Neuron (in vitro differentiated cells): ENCODE results near the gene SHCBP1.

Experiments
- H2AFZ ChIP-seq: one replicate; pipeline ENCODE4 v1.6.1; 2013; ENCODE audit warnings: low read depth, mild to moderate bottlenecking, inconsistent platforms, low read length, moderate library complexity
- H3K27me3 ChIP-seq: one replicate; pipeline ENCODE4 v1.6.1; 2013; ENCODE audit warnings: low read length; ENCODE audit not compliant: insufficient read depth
- H3K36me3 ChIP-seq: one replicate; pipeline ENCODE4 v1.6.1; 2013; ENCODE audit warnings: low read length; ENCODE audit not compliant: insufficient read depth
- H3K4me1 ChIP-seq: one replicate; pipeline ENCODE4 v1.6.1; 2013; ENCODE audit warnings: low read length; ENCODE audit not compliant: insufficient read depth
- H3K4me3 ChIP-seq: 2 replicates; pipeline ENCODE4 v1.5.1; 2013; ENCODE audit warnings: mild to moderate bottlenecking, low read length, moderate library complexity
- H3K9me3 ChIP-seq: one replicate; pipeline ENCODE4 v1.6.1; 2013; ENCODE audit warnings: low read length

Gene SHCBP1

DNA sequence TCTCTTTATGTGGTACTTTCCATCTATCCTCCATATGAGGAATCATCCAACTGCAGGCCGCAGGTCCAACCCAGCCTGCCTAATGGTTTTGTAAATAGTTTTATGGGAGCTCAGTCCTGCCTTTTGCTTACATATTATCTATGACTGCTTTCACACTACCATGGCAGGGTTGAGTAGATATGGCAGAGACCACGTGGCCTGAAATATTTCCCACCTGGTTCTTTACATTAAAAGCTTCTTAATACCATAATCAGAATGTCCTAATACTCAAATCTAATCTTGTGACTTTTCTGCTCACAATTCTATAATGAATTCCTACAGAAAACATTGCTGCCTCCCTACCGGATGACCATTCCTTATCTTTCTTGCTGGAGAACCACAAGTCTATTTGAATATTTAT lies 71.7 kb downstream of the SHCBP1 start:
- Histone ChIP-seq H3K27me3 (no peaks in the 10 kb centered on the region), H3K36me3 (no peaks in the 10 kb centered on the region), H3K9me3 (no peaks in the 10 kb centered on the region), H2AFZ (no peak overlapping the region), H3K4me1 (no peaks in the 10 kb centered on the region), H3K4me3 (no peak overlapping the region)
